Naive thymus-derived CD4-positive, alpha-beta T cell (primary cell): Measurements from ENCODE around the gene ZBTB5. TPM values are rescaled to one million over a fixed set of nuclear protein-coding genes. Genes with fewer than 3 reads are reported as not detected.
A peak's percentile ranks its signal among the peaks of the same experiment; 100 is the strongest.

Source experiments
- ATAC-seq: fragments of 150-1000 bp; cut with Tn5 transposase; 2 replicates; pipeline ENCODE4 v1.10.0; 2021; ENCODE audit warnings: mild to moderate bottlenecking, moderate library complexity
- CTCF ChIA-PET: fragments of 350-600 bp; sonication (Branson Sonifier 250); formaldehyde crosslinking; loops from one replicate; lab custom pipeline; 2021; ENCODE audit warnings: antibody characterized with exemption; lab: Charles Lee
- POLR2A ChIA-PET: fragments of 350-600 bp; sonication (Branson Sonifier 250); formaldehyde crosslinking; loops from one replicate; lab custom pipeline; 2021; ENCODE audit warnings: antibody characterized with exemption, inconsistent platforms; lab: Charles Lee
- DNase-seq, 9 donors: peaks; one replicate each; pipeline versions ENCODE4 v3.0.0 to v3.0.0-alpha.2; 2020 to 2022; ENCODE audit warnings: mixed read lengths in 1 of 9
- H3K27ac ChIP-seq: one replicate; pipeline ENCODE4 v1.7.0; 2013; ENCODE audit warnings: mild to moderate bottlenecking, low read depth, low read length, moderate library complexity
- H3K27me3 ChIP-seq, 2 donors: one replicate each; pipeline ENCODE4 v1.7.0; 2013; ENCODE audit warnings: low read length in 2 of 2, mild to moderate bottlenecking in 2 of 2, moderate library complexity in 2 of 2; ENCODE audit not compliant: control insufficient read depth in 2 of 2, insufficient read depth in 2 of 2
- H3K36me3 ChIP-seq, 3 experiments: 1 replicate in 2 of 3; 2 replicates in 1 of 3; pipeline ENCODE4 v1.7.0; 2013; ENCODE audit warnings: low read length in 3 of 3, mild to moderate bottlenecking in 3 of 3, moderate library complexity in 1 of 3; ENCODE audit not compliant: insufficient read depth in 3 of 3, control insufficient read depth in 2 of 3
- H3K4me1 ChIP-seq, 2 donors: one replicate each; pipeline ENCODE4 v1.7.0; 2013; ENCODE audit warnings: low read length in 2 of 2, mild to moderate bottlenecking in 2 of 2, moderate library complexity in 1 of 2; ENCODE audit not compliant: control insufficient read depth in 2 of 2, insufficient read depth in 2 of 2
- H3K4me3 ChIP-seq: 2 replicates; pipeline ENCODE4 v1.7.0; 2013; ENCODE audit warnings: mild to moderate bottlenecking, low read length
- H3K9me3 ChIP-seq, 3 experiments: 1 replicate in 2 of 3; 2 replicates in 1 of 3; pipeline ENCODE4 v1.7.0; 2013; ENCODE audit warnings: low read length in 3 of 3; ENCODE audit not compliant: control insufficient read depth in 2 of 3
- H3K27ac Mint-ChIP-seq, 9 donors: one replicate each; pipeline ENCODE4 v1.8.0; 2020 to 2022; ENCODE audit warnings: mixed read lengths in 9 of 9, mild to moderate bottlenecking in 8 of 9, moderate library complexity in 5 of 9, inconsistent platforms in 2 of 9
- H3K27me3 Mint-ChIP-seq, 5 donors: one replicate each; pipeline ENCODE4 v1.8.0; 2021 to 2022; ENCODE audit warnings: mixed read lengths in 5 of 5, mild to moderate bottlenecking in 1 of 5
- H3K36me3 Mint-ChIP-seq, 5 donors: one replicate each; pipeline ENCODE4 v1.8.0; 2020 to 2022; ENCODE audit warnings: mixed read lengths in 5 of 5, mild to moderate bottlenecking in 3 of 5, inconsistent platforms in 1 of 5
- H3K4me1 Mint-ChIP-seq, 7 donors: one replicate each; pipeline ENCODE4 v1.8.0; 2020 to 2022; ENCODE audit warnings: mixed read lengths in 7 of 7, mild to moderate bottlenecking in 3 of 7, inconsistent platforms in 1 of 7
- H3K4me3 Mint-ChIP-seq, 10 donors: one replicate each; pipeline ENCODE4 v1.8.0; 2020 to 2022; ENCODE audit warnings: mild to moderate bottlenecking in 10 of 10, mixed read lengths in 10 of 10, moderate library complexity in 6 of 10, inconsistent platforms in 2 of 10
- H3K9me3 Mint-ChIP-seq, 11 donors: one replicate each; pipeline ENCODE4 v1.8.0; 2020 to 2022; ENCODE audit warnings: mixed read lengths in 11 of 11, mild to moderate bottlenecking in 4 of 11, inconsistent platforms in 1 of 11, moderate library complexity in 1 of 11
- intact Hi-C, 2 donors: fragments of 100-400 bp; cut with micrococcal nuclease; formaldehyde crosslinking; loops; one replicate each; pipeline ENCODE4 v1.15.1; 2023
- polyA plus RNA-seq, 2 donors: library from polyadenylated mRNA; unstranded; fragments of 300-500 nt; fragmentation: Illumina TruSeq; gene quantifications; one replicate each; pipeline ENCODE4 v1.2.3, GENCODE V29; 2021
- total RNA-seq, 6 experiments: library from RNA in 5 of 6; stranded (reverse) in 5 of 6; gene quantifications; 1 replicate in 5 of 6; 2 replicates in 1 of 6; pipeline ENCODE4 v1.2.3 and lab custom pipeline; 2021 to 2026

The ZBTB5 gene
- total and polyA plus RNA-seq, 7 experiments from 2014 or later = 0.60 to 16.8 (median 11.7) TPM

GRCh38 chr9:37390759-37391158 lies 74.5 kb downstream of the ZBTB5 start:
- H3K4me1 ChIP-seq = no peaks in the 10 kb centered on the region
- no peak overlapping the region for H3K4me3 ChIP-seq
- no peaks in the 10 kb centered on the region for H3K9me3 ChIP-seq
- no peaks in the 10 kb centered on the region for H3K36me3 ChIP-seq
- DNase-seq (peak in 1 of 9 donors; percentile 19), ATAC-seq (peak; percentile 24)
- POLR2A ChIA-PET = no interaction called here
- H3K27me3 Mint-ChIP-seq = no peaks in the 10 kb centered on the region
- H3K27me3 ChIP-seq = no peaks in the 10 kb centered on the region
- no peak overlapping the region for H3K27ac Mint-ChIP-seq
- no peaks in the 10 kb centered on the region for H3K4me1 Mint-ChIP-seq
- no peak overlapping the region for H3K4me3 Mint-ChIP-seq
- intact Hi-C loops = loop anchor here (1.0 to 2.0 kb wide), 2 partner anchors 394 to 518 kb away; no protein-coding TSS in a partner anchor
- H3K36me3 Mint-ChIP-seq = no peaks in the 10 kb centered on the region
- CTCF ChIA-PET = interaction anchor here (1.5 kb wide), 1 partner anchor 17 kb away, joined by 3 read pairs; no protein-coding TSS in a partner anchor
- no peaks in the 10 kb centered on the region for H3K9me3 Mint-ChIP-seq
- H3K27ac ChIP-seq = no peak overlapping the region

Other genes starting within 250 kb of the ZBTB5 start
- gene GRHPR, start 42.8 kb downstream of the ZBTB5 start, total RNA-seq = 10 to 100 TPM; 33.2 to 58.6 (median 53.1) TPM
- gene GRHPR, start 42.8 kb downstream of the ZBTB5 start, polyA plus RNA-seq = 10 to 100 TPM; 78.1 to 94.7 TPM
- 10 to 100 TPM; 24.7 to 40.0 (median 31.0) TPM for gene POLR1E, start 20.5 kb upstream of the ZBTB5 start, total RNA-seq
- 10 to 100 TPM; 20.7 to 22.7 TPM for gene POLR1E, start 20.5 kb upstream of the ZBTB5 start, polyA plus RNA-seq
- 1 to 10 TPM in 4 of 5 experiments, under 1 TPM in 1; 0.85 to 2.6 (median 2.2) TPM for gene FBXO10, start 110.9 kb upstream of the ZBTB5 start, total RNA-seq
- under 1 TPM; 0.37 to 0.86 TPM for gene FBXO10, start 110.9 kb upstream of the ZBTB5 start, polyA plus RNA-seq
- 10 to 100 TPM; 33.6 to 86.8 (median 44.7) TPM for gene TOMM5, start 127.1 kb upstream of the ZBTB5 start, total RNA-seq
- 100 to 1,000 TPM; 122 to 172 TPM for gene TOMM5, start 127.1 kb upstream of the ZBTB5 start, polyA plus RNA-seq
- not detected for gene FRMPD1, start 185.5 kb upstream of the ZBTB5 start, total RNA-seq
- not detected for gene FRMPD1, start 185.5 kb upstream of the ZBTB5 start, polyA plus RNA-seq